NCI-H748 (cell line): Measurements from ENCODE around the gene NR3C2.
"Not testable (repeated sequence)": the region's sequence is repeated elsewhere in the genome, so short reads cannot be mapped to it uniquely, and the experiment has no call there.

Experiments
- DNase-seq: peaks from one replicate; lab custom pipeline; 2025; ENCODE audit not compliant: unreplicated experiment; lab: John Stamatoyannopoulos, UW

The NR3C2 gene

GRCh38 chr4:148369919-148370318 is 72.3 kb downstream of the NR3C2 start:
- DNase-seq, result no peak

DNA sequence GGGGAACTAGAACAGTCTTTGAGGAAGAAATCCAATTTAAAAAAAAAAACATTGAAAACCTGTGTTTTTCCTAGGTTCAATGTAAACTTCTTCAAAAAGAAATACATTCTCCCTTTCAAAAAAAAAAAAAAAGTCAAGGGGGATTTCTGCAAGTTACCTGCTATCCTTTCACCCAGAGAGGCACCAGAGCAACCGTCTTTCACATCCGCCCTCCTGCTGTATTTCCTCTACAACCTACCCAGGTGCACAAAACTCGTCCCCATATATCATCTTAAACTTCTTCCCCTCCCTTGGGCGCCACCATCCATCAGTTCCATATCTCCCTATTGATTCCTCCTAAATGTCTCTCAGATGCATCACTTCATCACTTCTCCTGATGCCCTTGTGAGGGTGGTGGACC is 74.5 kb downstream of the NR3C2 start:
- DNase-seq, result no peak

DNA sequence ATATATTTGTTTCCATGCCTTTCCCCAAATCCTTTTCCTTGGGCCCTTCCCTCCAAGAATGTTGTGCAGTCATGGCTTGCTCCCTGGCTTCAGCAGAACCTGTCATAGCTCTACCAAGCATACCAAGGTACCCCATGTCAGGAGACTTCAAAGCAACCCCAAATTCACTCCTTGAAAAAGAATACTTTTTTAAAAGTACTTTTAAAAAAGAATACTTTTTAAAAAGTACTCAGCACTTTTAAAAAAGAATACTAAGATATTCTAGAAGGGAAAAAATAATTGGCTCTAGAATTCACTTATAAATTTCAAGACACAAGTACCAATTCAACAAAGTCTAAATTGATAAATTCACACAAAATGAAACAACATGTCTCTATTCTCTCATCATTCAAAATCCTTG is 76.0 kb downstream of the NR3C2 start:
- DNase-seq, result no peak

DNA sequence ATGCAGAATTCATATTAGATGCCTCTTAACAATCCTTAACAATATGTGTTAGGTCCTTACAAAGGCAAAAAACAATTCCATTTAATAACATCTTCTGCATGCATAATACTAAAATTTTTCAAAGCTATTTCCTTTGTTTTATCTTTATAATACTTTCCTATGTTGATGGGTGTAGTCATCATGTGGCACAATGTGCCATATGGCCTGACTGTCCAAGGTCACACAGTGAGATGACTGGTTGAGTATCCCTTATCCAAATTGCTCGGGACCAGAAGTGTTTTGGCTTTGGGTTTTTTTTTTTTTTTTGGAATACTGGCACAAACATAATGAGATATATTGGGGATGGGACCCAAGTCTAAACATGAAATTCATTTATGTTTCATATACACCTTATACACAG is 77.7 kb downstream of the NR3C2 start:
- no peak for DNase-seq

GRCh38 chr4:148359769-148360168 is 82.4 kb downstream of the NR3C2 start:
- DNase-seq, result no peak

GRCh38 chr4:148355442-148356123 is 86.6 kb downstream of the NR3C2 start:
- DNase-seq, result no peak

GRCh38 chr4:148354186-148354585 is 88.0 kb downstream of the NR3C2 start:
- no peak for DNase-seq

- no peak for DNase-seq
These were observed 88.6 kb downstream of the NR3C2 start for GRCh38 chr4:148353571-148353970.

- no peak for DNase-seq
These were observed 93.1 kb downstream of the NR3C2 start for GRCh38 chr4:148349153-148349552.

GRCh38 chr4:148346657-148347056 is 95.6 kb downstream of the NR3C2 start:
- no peak for DNase-seq

- DNase-seq, result no peak
These were observed 96.7 kb downstream of the NR3C2 start for GRCh38 chr4:148345509-148345908.

DNA sequence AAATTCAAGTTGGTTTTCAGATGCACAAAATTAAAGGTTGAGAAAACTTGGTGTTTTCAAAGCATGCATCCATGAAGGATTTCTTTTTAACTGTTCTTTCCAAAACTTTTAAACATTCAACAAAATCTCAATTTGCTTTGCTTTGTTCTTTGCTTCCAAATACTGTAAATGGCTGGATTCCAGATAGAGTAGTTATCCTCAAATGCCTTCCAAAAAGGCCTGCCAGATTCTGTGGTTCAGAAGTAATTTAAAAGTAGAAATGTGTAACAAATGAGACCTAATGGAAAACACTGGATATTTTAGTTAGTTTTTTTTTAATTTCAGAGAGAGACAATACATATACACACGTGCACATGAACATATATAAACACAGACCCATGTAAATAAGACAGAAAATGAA is 97.3 kb downstream of the NR3C2 start:
- no peak for DNase-seq

DNA sequence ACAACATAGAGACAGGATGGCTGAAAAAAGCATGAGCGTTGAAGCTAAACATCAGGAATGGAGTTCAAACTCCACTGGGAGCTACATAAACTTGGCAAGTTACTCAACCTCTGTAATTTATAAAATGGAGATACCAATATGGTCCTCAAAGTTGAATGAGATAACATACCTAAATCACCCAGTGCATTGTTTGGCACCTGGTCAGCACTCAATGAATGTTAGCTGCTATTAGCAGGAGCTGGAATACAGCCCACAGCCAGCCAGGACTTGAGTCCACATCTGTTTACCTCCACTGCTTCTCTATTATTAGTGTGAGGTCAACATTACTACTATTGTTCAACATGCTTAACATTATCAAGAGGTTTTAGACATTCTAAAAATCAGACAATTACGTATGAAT is 97.9 kb downstream of the NR3C2 start:
- DNase-seq, result no peak

GRCh38 chr4:148341980-148342800 is 100.0 kb downstream of the NR3C2 start:
- no peak for DNase-seq

GRCh38 chr4:148335133-148335532 is 107.1 kb downstream of the NR3C2 start:
- DNase-seq, result no peak

- no peak for DNase-seq
These were observed 108.9 kb downstream of the NR3C2 start for GRCh38 chr4:148333265-148333664.

- DNase-seq, result no peak
These were observed 109.7 kb downstream of the NR3C2 start for GRCh38 chr4:148332486-148332885.

GRCh38 chr4:148330724-148331123 is 111.5 kb downstream of the NR3C2 start:
- no peak for DNase-seq

- no peak for DNase-seq
These were observed 112.1 kb downstream of the NR3C2 start for GRCh38 chr4:148330161-148330560.

- no peak for DNase-seq
These were observed 112.5 kb downstream of the NR3C2 start for GRCh38 chr4:148329751-148330150.

DNA sequence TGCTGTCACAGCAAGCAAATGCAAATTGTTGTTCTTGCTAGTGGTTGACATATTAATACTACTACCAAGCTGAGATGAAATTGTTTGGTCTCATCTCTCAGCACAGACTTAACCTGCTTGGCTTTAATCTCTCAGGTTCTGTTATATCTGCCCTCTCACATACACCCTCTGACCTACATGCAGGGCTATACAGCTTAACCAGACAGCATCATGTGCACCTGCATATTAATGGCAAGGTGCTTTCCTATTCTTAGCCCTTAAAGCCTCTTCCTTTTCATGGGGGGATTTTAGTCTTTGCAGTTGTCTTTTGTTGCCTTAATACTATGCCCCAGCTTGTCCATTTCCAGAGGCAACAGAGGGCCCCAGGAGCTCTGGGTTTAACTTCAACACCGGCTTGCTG is 114.5 kb downstream of the NR3C2 start:
- no peak for DNase-seq

GRCh38 chr4:148323316-148323715 is 118.9 kb downstream of the NR3C2 start:
- DNase-seq, result not testable (repeated sequence)

DNA sequence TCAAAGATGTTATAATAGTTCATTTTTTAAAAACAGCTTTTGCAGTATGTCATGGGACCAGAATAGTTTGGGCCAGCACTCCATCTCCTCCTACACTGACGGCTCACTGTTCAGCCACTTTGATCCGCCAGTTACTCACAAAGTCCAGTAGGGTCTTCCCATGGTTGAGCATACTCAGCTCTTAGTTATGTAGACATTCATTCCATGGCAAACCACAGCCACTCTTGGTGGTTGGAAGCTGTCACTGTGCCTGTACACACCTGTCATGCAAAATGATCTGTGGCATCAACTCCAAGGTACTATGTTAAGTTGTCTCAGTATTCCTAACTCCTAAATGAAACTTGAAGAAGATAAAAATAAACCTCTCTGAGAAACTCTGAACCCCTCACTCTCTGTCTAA is 127.2 kb downstream of the NR3C2 start:
- DNase-seq, result no peak
